GM23338 (cell line): ENCODE results near the gene ZNF630.

Source experiments
- CREB1 ChIP-seq: fragments of 250-450 bp; sonication (Bioruptor Pico); IDR thresholded peaks from 2 replicates; pipeline ENCODE4 v1.5.0; 2020; ENCODE audit warnings: low read depth, mild to moderate bottlenecking, moderate library complexity
- EZH2 ChIP-seq: fragments of 200-600 bp; sonication (generic); IDR thresholded peaks from one replicate; pipeline ENCODE4 v1.8.0; 2017; ENCODE audit warnings: antibody characterized with exemption, mild to moderate bottlenecking, low read depth; ENCODE audit not compliant: unreplicated experiment
- EZH2phosphoT487 ChIP-seq: fragments of 200-600 bp; sonication (generic); IDR thresholded peaks from one replicate; pipeline ENCODE4 v1.8.1; 2018; ENCODE audit warnings: antibody characterized with exemption; ENCODE audit not compliant: unreplicated experiment
- POLR2AphosphoS5 ChIP-seq: IDR thresholded peaks from 2 replicates; pipeline ENCODE4 v1.6.1; 2016; ENCODE audit warnings: antibody characterized with exemption, low read depth
- ZNF114 ChIP-seq: fragments of 250-450 bp; sonication (Bioruptor Pico); IDR thresholded peaks from 2 replicates; pipeline ENCODE4 v1.5.0; 2020; ENCODE audit warnings: mild to moderate bottlenecking, moderate library complexity
- ZNF331 ChIP-seq: fragments of 250-450 bp; sonication (Bioruptor Pico); IDR thresholded peaks from 2 replicates; pipeline ENCODE4 v1.5.0; 2020; ENCODE audit warnings: low read depth, mild to moderate bottlenecking, moderate library complexity
- TF ChIP-seq, protein P1 (sequence below): IDR thresholded peaks from 2 replicates; pipeline ENCODE4 v1.6.1; 2016; ENCODE audit warnings: antibody characterized with exemption
- TF ChIP-seq, protein P2 (sequence below), 2 experiments: fragments of 200-600 bp in 1 of 2; sonication (generic) in 1 of 2; conservative IDR thresholded peaks; 2 replicates each; pipeline versions ENCODE4 v1.5.1 to v1.6.1; 2016 to 2017; ENCODE audit warnings: antibody characterized with exemption in 2 of 2, low read depth in 2 of 2, mild to moderate bottlenecking in 2 of 2, moderate library complexity in 1 of 2
- TF ChIP-seq, protein P3 (sequence below): IDR thresholded peaks from one replicate; pipeline ENCODE4 v1.6.1; 2018; ENCODE audit warnings: antibody characterized with exemption; ENCODE audit not compliant: unreplicated experiment

GRCh38 chrX:48083706-48084105, 12.3 kb upstream of the ZNF630 start:
- no peak for TF ChIP-seq POLR2AphosphoS5
- TF ChIP-seq, protein P1, sequence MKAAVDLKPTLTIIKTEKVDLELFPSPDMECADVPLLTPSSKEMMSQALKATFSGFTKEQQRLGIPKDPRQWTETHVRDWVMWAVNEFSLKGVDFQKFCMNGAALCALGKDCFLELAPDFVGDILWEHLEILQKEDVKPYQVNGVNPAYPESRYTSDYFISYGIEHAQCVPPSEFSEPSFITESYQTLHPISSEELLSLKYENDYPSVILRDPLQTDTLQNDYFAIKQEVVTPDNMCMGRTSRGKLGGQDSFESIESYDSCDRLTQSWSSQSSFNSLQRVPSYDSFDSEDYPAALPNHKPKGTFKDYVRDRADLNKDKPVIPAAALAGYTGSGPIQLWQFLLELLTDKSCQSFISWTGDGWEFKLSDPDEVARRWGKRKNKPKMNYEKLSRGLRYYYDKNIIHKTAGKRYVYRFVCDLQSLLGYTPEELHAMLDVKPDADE, result no peak
- TF ChIP-seq, protein P2, sequence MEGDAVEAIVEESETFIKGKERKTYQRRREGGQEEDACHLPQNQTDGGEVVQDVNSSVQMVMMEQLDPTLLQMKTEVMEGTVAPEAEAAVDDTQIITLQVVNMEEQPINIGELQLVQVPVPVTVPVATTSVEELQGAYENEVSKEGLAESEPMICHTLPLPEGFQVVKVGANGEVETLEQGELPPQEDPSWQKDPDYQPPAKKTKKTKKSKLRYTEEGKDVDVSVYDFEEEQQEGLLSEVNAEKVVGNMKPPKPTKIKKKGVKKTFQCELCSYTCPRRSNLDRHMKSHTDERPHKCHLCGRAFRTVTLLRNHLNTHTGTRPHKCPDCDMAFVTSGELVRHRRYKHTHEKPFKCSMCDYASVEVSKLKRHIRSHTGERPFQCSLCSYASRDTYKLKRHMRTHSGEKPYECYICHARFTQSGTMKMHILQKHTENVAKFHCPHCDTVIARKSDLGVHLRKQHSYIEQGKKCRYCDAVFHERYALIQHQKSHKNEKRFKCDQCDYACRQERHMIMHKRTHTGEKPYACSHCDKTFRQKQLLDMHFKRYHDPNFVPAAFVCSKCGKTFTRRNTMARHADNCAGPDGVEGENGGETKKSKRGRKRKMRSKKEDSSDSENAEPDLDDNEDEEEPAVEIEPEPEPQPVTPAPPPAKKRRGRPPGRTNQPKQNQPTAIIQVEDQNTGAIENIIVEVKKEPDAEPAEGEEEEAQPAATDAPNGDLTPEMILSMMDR (conservative IDR thresholded peaks at IDR 0.05; ENCODE audit: low read depth in 2 of 2), result no peak
- TF ChIP-seq, protein P3, sequence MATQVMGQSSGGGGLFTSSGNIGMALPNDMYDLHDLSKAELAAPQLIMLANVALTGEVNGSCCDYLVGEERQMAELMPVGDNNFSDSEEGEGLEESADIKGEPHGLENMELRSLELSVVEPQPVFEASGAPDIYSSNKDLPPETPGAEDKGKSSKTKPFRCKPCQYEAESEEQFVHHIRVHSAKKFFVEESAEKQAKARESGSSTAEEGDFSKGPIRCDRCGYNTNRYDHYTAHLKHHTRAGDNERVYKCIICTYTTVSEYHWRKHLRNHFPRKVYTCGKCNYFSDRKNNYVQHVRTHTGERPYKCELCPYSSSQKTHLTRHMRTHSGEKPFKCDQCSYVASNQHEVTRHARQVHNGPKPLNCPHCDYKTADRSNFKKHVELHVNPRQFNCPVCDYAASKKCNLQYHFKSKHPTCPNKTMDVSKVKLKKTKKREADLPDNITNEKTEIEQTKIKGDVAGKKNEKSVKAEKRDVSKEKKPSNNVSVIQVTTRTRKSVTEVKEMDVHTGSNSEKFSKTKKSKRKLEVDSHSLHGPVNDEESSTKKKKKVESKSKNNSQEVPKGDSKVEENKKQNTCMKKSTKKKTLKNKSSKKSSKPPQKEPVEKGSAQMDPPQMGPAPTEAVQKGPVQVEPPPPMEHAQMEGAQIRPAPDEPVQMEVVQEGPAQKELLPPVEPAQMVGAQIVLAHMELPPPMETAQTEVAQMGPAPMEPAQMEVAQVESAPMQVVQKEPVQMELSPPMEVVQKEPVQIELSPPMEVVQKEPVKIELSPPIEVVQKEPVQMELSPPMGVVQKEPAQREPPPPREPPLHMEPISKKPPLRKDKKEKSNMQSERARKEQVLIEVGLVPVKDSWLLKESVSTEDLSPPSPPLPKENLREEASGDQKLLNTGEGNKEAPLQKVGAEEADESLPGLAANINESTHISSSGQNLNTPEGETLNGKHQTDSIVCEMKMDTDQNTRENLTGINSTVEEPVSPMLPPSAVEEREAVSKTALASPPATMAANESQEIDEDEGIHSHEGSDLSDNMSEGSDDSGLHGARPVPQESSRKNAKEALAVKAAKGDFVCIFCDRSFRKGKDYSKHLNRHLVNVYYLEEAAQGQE, result no peak
- no peak for TF ChIP-seq EZH2phosphoT487
- no peak for TF ChIP-seq ZNF331 (CRISPR knock-in tag)
- TF ChIP-seq ZNF114 (CRISPR knock-in tag), result no peak
- TF ChIP-seq EZH2, result no peak
- no peak for TF ChIP-seq CREB1
